Measurements from ENCODE around the gene PCYOX1L.
"Not testable (repeated sequence)": the region's sequence is repeated elsewhere in the genome, so short reads cannot be mapped to it uniquely, and the experiment has no call there.

Gene PCYOX1L

DNA sequence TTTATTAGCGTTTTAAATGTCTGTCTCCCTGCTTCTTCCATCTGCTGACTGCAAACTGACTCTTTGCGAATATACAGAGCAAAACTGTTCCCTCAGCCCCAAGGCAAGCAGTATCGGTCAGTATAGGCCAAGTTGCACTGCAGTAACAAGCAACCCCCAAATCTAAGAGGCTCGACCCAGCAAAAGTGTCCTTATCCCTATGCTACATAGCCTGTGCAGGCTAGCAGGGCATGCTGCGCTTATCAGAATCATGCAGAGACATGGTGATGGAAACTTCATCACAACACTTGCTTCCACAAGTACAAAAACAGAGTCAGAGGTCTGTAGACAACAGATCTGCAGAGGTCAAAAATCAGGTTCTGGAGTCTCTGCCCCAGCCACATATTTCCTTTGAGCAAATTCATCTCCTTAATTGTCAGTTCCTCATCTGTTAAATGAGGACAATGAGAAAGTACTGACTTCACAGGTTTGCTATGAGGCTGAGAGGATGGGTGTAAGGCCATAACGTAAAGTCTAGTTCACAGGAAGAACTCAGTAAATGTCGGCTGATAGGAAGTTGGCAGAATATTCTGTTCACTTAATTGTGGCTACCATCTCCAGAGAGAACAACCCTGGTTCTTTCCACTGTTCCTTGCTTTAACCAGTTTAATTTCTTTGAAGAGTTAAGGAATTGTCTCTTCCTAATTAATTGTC is 30.8 kb downstream of the PCYOX1L start:
- DNase-seq, result no peak

DNA sequence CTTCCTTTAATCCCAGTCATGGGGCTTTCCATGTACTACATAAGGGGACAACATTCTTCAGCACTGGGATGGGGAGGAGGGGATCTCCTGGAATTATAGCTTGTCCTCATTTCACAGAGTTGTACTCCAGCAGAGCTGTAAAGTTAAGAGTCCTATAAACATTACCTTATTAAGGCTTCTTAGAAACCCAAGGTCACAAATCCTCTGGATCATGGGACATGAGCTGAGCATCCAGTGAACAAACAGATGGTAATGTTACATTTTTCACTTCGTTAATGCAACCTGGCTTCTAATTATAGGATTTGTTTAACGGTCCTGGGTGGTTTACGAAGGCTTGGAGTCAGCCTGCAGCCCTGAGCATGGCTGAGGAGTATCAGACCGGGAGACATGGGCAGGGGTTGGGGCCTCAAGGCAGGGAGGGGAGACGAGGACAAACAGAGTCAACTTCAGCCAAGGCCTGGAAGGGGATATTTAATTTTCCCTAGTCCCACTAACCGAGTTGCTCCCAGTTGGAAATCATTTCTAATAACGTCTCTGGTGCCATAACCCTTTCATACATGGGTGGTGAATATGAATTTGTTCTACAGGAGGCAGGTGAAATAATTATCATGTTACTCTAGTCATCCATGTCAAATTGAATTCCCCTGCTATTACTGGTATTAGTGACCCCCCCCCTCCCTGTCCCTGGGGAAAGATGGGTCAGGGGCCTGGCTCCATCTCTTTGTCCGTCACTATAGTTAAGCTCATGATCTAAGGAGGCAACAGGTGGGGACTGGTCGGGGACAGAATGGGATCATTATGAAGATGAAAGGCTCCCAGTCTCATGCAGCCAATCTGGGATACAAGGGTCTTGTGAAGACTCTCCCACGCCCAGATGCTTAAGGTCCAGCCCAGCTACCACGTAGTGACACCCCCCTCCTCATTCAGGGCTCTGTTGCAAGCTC is 32.0 kb downstream of the PCYOX1L start:
- no peak for DNase-seq

DNA sequence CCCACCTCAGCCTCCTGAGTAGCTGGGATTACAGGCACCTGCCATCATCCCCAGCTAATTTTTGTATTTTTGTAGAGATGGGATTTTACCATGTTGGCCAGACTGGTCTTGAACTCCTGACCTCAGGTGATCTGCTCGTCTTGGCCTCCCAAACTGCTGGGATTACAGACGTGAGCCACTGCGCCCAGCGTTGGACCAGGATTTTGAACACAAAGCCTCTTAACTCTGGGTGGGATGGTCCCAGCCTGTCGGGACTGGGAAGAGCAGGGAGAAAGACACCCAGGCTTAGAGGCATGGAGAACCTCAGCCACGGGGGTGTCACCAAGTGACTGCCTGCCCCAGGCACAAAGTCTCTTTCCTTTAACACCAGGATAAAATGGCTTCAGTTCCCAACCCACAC is 33.2 kb downstream of the PCYOX1L start:
- not testable (repeated sequence) for DNase-seq

DNA sequence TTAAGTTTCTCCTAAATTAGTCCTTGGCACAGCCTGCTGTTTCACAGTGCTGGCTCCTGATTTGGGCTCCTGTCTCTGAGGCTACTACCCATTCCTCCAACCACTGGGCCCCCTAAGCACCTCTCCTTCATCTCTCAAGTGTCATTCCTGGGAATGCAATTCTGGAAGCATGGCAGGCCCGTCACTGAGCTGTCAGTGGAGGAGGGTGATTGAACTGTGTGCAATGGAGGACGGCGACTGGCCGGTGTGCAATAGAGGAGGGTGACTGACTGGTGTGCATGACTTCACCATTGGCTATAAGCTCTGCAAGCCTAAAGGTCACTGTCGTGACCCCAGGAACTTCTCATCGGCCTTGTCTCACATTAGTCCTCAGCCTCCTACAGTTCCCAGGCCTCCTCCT is 33.7 kb downstream of the PCYOX1L start:
- no peak for DNase-seq

DNA sequence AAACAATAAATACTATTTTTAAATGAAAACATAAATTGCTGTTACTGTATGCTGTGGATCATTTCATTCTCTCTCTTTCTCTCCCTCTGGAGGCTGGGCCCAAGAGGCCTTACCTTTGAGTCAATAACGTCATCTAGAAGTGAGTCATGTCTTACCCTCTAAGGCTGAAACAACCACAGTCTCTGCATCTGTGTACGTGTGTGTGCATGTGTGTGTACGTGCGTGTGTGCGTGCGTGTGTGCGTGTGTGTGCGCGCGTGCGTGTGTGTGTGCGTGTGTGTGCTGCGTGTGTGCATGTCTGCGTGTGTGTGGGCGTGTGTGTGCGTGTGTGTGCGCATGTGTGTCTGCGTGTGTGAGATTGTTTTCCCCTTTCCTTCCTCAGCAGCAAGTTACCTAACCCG is 34.9 kb downstream of the PCYOX1L start:
- no peak for DNase-seq

DNA sequence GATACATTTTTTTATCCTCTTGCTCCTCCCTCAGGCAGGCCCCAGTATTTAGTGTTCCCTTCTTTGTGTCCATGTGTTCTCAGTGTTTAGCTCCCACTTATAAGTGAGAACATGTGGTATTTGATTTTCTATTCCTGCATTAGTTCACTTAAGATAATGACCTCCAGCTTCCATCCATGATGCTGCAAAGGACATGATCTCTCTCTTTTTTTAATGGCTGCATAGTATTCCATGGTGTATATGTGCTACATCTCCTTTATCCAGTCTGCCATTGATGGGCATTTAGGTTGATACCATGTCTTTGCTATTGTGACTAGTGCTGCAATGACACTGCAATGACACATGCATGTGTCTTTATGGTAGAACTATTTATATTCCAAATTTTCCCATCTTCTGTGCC is 37.1 kb downstream of the PCYOX1L start:
- DNase-seq, result not testable (repeated sequence)

DNA sequence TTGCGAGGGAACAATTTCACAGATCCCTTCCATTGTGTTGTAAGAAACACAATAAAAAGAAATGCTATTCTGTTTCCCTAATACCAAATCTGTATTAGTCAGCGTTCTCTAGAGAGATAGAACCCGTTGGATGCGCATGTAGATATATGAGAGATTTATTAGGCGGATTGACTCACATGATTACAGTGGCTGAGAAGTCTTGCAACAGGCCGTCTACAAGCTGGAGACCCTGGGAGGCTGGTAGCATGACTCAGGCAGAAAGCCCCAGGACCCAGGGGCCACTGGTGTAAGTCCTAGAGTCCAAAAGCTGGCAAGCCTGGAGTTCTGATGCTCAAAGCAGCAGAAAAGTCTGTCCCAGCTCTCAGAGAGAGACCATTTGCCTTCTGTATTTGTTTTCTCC is 39.7 kb downstream of the PCYOX1L start:
- no peak for DNase-seq

DNA sequence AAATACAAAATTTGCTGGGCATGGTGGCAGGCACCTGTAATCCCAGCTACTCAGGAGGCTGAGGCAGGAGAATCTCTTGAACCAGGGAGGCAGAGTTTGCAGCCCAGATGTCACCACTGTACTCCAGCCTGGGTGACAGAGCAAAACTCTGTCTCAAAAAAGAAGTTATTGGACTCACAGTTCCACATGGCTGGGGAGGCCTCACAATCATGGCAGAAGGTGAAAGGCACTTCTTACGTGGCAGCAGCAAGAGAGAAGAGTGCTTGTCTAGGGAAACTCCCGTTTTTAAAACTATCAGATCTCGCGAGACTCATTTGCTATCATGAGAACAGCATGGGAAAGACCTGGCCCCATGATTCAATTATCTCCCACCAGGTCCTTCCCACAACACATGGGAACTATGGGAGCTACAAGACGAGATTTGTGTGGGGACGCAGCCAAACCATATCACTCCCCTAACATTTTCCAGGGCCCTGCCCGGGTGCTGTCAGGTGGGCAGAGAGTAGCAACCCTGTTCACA is 41.0 kb downstream of the PCYOX1L start:
- not testable (repeated sequence) for DNase-seq

DNA sequence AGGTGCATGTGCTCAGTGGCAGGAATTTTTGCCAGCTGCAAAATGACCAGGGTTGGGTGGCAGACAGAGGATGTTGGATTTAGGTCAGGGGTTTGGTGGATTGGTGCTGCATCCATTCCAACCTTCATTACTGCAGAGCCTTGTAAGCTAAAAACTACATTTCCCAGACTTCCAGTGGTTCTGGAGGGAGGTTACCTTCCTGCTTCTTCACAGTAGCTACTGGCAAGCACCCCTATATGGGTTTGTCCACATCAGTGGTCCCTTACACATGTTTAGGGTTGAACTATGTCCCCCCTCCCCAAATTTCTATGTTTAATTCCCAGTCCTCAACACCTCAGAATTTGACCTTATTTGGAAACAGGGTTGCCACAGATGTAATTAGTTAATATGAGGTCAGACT is 41.9 kb downstream of the PCYOX1L start:
- DNase-seq, result no peak

DNA sequence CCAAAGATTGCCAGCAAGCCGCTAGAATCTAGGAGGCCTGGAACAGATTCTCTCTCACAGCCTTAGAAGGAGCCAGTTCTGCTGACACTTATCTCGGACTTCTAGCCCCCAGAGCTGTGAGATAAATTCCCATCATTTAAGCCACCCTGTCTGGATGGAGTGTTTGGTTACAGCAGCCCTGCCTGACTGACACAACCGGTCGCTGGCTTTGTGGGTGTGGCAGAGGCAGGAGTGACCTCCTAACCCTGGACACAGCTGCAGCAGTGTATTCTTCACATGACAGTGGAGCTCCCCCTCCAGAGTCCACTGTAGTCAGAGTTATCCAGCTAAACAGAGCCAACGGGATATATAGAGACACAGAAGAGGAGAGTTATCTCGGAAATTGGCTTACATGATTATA is 42.5 kb downstream of the PCYOX1L start:
- DNase-seq, result no peak

DNA sequence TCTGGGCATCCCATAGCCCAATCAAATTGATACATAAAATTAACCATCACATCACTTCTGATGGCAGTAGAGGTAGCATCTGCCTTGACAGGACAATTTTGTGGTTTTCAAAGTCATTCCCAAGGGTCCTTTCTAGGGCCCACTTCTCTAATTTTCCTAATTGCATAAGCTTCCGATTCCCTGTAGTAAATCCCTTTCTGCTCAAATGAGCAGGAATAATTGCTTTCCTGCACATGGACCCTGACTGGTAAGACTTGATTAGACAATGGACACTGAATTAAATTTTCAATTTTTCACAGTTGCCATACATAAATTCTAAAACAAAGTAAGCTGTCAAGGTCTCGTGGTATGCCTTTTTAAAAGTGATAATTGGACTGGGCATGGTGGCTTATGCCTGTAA is 43.2 kb downstream of the PCYOX1L start:
- no peak for DNase-seq

DNA sequence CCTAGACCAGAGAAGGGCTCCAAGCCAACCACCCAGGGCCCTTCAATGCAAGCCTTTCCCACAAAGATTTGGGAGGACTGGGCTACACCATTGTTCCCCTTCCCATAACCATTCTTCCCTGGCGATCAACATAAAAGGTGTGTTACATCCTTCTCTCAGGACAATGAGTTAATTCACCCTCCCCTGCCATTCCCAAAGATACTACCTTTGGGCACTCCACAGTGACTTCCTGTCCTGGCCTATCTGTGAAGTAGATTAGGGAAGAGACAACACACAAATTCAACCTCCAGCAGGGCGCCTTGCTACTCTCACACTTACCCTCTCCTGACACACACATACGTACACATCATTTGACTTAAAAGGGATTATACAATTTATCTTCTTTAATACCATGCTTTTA is 44.4 kb downstream of the PCYOX1L start:
- DNase-seq, result no peak

DNA sequence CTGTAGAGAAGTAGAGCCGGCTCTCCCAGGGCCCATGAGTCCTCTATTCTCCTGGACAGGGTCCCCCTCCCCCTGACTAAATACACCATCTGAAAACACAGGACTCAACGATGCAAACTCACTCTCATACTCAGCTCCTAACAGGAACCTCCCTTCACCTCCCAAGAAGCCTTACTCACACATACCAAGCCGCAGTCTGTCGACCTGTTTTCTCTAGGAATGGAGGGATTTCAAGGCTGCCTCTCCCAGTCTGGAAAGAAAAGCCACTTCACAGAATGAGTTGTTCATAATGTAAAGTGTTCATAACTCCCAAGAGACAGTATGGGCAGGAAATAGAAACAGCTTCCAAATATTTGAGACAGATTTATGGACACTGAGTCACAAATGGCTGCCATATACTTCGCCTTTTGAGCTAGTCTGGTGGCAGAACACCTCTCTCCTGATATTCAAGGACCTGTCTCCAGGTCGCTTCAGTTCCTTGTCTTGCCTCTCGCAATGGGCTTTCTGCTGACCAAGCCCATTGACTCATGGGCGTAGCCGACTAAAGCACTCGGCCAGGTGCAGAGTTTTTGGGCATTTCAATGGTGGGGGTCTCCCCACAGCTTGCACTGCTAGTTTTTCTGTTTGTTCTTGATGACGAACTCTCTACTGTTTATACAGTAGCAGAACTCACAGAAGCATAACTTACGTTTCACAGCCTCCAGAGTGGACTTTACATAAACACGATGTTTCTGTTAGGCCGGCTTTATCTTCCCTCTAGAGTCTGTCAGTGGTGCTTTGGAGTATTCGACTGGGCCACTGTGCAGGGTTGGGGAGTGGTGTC is 46.3 kb downstream of the PCYOX1L start:
- DNase-seq, result no peak

DNA sequence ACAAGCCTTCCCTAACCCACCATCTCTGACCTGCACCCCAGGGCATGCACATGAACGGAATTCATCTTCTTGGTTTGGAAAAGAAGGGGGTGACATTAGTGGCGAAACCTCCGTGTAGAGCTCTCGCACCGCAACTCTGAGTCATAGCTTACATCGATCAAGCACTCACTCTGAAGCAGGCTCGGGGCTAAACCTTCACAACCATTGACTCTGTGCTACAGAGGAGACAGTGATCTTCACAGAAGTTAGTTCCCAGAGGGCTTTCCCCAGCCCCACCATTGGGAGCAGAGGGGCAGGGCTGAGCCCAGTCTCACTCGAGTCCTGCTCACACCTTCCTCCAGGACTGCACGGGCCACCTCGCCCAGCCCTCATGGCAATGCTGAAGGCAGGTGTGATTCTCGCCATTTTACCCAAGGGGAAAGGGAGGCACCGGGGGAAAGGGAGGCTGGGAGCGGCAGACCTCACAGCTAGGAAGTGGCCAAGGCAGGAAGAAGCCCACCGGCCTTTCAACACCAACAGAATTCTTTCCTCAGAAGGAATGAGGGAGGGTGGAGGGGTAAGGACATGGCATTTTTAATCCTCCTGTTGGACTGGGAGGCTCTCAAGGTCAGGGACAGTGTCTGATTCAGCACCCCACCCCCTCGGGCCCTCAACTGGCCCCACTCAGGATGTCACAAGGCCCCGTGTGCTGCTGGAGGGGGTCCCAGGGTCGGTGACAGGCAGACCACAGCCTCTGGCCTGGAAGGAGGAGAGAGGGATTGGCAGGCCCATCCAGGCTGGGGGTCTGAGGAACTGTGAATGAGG is 47.1 kb downstream of the PCYOX1L start:
- DNase-seq, result no peak

DNA sequence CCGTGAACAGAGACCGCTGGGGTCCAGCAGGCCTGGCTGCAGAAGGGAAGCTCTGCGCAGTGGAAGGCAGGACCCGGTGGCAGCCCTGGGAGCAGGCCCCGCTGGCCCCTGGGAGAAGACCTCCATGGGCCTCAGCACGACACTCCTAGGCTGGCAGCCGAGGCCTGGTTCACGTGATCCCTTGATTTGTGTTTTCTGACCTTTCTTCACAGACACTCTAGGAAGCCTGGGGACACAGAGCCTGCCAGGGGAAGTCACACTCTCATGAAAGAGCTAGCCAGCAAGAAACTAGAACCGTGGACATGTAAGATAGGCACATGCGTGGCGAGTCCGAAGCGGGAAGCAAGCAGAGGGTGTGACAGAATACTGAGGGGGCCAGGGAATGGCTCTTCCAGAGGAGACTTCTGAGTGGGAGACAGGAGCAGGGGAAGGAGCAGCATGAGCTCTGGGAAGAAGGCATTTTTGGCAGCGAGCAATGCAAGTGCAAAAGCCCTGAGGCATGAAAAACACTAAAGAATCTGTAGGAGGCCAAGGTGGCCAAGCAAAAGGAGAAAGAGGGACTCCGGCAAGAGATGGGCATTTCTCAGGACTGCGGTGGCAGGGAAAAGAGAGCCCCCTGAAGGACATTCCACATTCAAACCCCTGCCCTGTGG is 47.8 kb downstream of the PCYOX1L start:
- DNase-seq, result no peak

DNA sequence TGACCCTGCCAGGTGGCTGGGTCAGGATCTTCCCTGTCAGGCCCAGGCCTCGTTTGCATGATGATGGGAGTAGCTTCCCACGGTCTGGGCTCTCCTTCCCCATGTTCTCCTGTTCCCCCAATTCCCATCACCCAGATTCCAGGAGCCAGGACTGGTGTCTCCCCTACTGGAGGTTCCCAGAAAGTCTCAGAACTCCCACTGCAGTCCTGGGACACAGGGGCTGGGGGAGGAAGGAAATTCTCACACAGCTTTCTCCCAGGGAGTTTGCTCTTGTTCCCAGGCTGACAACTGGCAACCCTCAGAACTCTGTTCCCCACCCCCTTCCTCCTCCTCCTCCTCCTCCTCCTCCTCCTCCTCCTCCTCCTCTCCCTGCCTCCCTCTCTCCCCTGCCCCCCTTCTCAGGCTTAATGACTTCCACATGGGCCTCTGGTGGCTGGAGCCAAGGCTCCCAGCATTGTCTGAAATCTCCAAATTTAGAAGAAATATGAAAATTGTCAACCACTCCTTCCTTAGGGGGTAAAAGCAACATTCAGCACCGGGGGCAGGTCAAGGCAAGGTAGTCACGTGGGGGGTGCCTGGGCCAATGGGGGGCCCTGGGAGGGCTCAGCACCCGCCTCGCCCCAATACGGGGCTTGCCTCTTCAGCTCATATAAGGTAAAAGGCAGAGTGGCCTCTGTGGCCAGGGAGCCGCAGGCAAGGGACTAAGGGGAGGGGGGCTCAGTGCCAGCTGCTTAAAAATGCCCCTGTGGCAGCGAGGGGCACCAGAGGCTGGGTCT is 48.5 kb downstream of the PCYOX1L start:
- no peak for DNase-seq

DNA sequence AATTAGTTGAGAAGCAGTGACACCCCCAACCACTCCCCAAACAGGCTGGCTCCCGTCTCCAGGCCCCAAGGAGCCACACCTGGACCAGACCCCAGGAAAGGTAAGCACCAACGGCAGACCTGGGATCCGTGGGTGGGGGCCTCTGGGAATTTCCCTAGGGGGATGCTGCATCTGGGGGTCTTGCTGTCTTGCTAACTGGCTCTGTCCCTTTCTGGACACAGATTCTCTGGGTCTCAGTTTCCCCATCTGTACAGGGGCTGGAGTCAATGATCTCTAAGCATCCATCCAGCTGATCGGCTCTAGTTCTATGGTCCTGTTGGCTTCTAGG is 49.1 kb downstream of the PCYOX1L start:
- DNase-seq, result no peak

DNA sequence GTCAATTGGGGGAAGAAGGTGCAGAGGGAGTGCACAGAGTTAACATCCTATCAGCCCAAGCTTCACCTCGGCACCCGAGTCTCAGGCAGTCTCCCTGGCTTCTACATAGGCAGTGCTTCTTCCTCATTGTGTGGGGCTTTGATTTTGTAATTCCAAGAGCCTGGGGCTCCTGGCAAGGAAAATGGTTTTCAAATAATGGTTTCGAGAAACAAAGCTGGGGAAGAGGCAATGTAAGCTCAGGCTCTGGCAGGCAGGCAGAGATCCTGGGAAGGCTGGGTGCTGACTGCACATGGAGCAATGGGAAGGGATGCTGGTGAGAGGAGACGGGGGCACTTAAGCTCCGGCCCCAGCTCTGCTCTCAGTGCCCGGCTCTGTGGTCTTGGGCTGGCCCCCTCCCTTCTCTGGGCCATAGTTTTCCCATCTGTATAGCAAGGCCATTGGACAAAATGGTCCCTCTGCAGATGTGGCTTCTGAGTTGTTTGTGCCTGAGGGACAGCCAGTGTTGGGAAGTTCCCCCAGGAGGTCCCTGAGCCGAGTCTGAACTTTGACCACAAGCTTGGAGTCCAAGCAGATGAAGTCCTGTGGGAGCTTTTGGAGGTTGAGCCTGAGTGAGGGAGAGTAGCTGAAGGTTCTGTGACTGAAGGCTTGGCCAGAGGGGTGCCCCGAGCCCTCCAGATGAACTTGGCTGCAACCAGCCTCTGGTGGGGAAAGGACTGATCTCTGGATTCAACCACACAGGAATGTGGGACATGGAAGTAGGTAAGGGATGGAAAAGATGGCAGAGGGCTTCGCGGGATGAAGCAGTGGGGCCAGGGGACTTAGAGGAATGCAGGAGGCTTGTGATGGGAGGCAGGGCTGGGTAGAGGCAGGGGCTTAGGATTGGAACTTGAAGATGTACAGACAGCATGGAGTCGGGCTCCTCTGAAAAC is 49.7 kb downstream of the PCYOX1L start:
- DNase-seq, result no peak

DNA sequence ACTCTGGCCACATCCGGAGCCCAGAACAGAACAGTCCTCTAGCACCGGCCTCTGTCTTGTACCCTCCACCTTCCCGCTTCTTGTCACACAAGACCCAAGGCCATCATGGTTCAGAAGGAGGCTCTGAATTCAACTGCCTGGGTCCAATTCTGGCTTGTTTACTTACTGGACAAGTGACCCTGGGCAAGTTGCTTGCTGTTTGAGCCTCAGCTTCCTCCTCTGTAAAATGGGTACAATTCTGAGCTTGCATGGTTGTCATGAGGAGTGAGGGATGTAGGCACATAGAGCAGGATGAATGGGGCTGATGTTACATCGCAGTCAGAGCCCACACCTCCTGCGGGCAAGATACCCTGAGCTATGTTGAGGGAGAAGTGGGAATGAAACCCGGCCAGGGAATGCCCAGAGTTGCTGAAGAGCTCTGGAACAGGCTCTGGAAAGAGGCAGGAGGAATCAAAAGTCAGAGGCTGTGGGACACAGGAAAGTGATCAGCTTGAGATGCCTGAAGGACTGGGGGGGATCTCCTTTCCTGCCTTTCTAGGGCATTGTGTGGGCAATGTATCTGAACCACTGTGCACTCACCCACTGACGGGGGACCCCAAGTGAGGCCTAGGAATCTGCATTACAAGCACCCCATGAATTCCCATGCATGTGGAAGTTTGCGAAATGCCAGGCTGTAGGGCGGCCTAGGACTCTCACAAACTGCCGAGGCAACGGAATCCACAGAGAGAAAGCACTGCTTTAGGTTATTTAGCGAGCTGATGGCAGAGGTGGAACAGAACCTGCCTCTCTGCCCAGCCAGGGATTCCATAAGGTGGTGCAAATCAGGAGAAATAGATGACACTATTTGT is 50.6 kb downstream of the PCYOX1L start:
- DNase-seq, result no peak

All from suppressor macrophage (primary cell).